WTC11 (cell line): ENCODE measurements around the gene FER.

Experiments used
- ATF2 ChIP-seq: sonication (generic); formaldehyde crosslinking; IDR thresholded peaks from 2 replicates; pipeline ENCODE4 v1.8.1; 2022; ENCODE audit warnings: low read depth, missing genetic modification reagents, borderline replicate concordance
- E2F4 ChIP-seq: sonication (generic); formaldehyde crosslinking; IDR thresholded peaks from 2 replicates; pipeline ENCODE4 v1.8.1; 2022; ENCODE audit warnings: low read depth, mild to moderate bottlenecking, moderate library complexity, missing genetic modification reagents, borderline replicate concordance
- FOXK1 ChIP-seq: sonication (generic); formaldehyde crosslinking; IDR thresholded peaks from 2 replicates; pipeline ENCODE4 v1.8.0; 2022; ENCODE audit warnings: mild to moderate bottlenecking, moderate library complexity, missing genetic modification reagents
- JUN ChIP-seq: sonication (generic); formaldehyde crosslinking; IDR thresholded peaks from 2 replicates; pipeline ENCODE4 v1.8.0; 2023; ENCODE audit warnings: mild to moderate bottlenecking, missing genetic modification reagents
- MYBL2 ChIP-seq: sonication (generic); formaldehyde crosslinking; IDR thresholded peaks from 2 replicates; pipeline ENCODE4 v1.8.1; 2023; ENCODE audit warnings: mild to moderate bottlenecking, moderate library complexity, missing genetic modification reagents
- NFYB ChIP-seq: sonication (generic); formaldehyde crosslinking; conservative IDR thresholded peaks from 2 replicates; pipeline ENCODE4 v1.8.0; 2022; ENCODE audit warnings: low read depth, missing genetic modification reagents
- PRRX2 ChIP-seq: fragments of 250-450 bp; sonication (Bioruptor Pico); IDR thresholded peaks from 2 replicates; pipeline ENCODE4 v1.8.0; 2021; ENCODE audit warnings: mild to moderate bottlenecking
- SMAD4 ChIP-seq: sonication (generic); formaldehyde crosslinking; IDR thresholded peaks from 2 replicates; pipeline ENCODE4 v1.8.0; 2022; ENCODE audit warnings: mild to moderate bottlenecking, missing genetic modification reagents
- TCF7 ChIP-seq: sonication (generic); formaldehyde crosslinking; IDR thresholded peaks from 2 replicates; pipeline ENCODE4 v1.8.0; 2022; ENCODE audit warnings: mild to moderate bottlenecking, low read depth, missing genetic modification reagents, moderate library complexity
- USF2 ChIP-seq: sonication (generic); formaldehyde crosslinking; IDR thresholded peaks from 2 replicates; pipeline ENCODE4 v1.8.1; 2023; ENCODE audit warnings: mild to moderate bottlenecking, missing genetic modification reagents, moderate library complexity
- ZNF396 ChIP-seq: fragments of 250-450 bp; sonication (Bioruptor Pico); IDR thresholded peaks from 2 replicates; pipeline ENCODE4 v1.8.0; 2021; ENCODE audit warnings: mild to moderate bottlenecking, moderate library complexity, borderline replicate concordance
- TF ChIP-seq, protein P1 (sequence below): fragments of 200-600 bp; IDR thresholded peaks from 2 replicates; pipeline ENCODE4 v1.8.0; 2022; ENCODE audit warnings: antibody characterized with exemption
- TF ChIP-seq, protein P2 (sequence below): sonication (generic); formaldehyde crosslinking; IDR thresholded peaks from 2 replicates; pipeline ENCODE4 v1.8.1; 2023; ENCODE audit warnings: mild to moderate bottlenecking, missing genetic modification reagents
- TF ChIP-seq, protein P3 (sequence below): sonication (generic); formaldehyde crosslinking; IDR thresholded peaks from 2 replicates; pipeline ENCODE4 v1.8.0; 2023; ENCODE audit warnings: missing genetic modification reagents, mild to moderate bottlenecking, borderline replicate concordance

GRCh38 chr5:108711898-108712297, 35.8 kb upstream of the FER start:
- TF ChIP-seq, protein P1, sequence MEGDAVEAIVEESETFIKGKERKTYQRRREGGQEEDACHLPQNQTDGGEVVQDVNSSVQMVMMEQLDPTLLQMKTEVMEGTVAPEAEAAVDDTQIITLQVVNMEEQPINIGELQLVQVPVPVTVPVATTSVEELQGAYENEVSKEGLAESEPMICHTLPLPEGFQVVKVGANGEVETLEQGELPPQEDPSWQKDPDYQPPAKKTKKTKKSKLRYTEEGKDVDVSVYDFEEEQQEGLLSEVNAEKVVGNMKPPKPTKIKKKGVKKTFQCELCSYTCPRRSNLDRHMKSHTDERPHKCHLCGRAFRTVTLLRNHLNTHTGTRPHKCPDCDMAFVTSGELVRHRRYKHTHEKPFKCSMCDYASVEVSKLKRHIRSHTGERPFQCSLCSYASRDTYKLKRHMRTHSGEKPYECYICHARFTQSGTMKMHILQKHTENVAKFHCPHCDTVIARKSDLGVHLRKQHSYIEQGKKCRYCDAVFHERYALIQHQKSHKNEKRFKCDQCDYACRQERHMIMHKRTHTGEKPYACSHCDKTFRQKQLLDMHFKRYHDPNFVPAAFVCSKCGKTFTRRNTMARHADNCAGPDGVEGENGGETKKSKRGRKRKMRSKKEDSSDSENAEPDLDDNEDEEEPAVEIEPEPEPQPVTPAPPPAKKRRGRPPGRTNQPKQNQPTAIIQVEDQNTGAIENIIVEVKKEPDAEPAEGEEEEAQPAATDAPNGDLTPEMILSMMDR: no peak
- TF ChIP-seq FOXK1 (no peak), JUN (no peak), NFYB (no peak), MYBL2 (CRISPR knock-in tag) (no peak), ATF2 (no peak), TCF7 (CRISPR knock-in tag) (no peak), ZNF396 (no peak), E2F4 (no peak), USF2 (CRISPR knock-in tag) (no peak), PRRX2 (CRISPR knock-in tag) (no peak), SMAD4 (no peak)
- TF ChIP-seq, protein P2, sequence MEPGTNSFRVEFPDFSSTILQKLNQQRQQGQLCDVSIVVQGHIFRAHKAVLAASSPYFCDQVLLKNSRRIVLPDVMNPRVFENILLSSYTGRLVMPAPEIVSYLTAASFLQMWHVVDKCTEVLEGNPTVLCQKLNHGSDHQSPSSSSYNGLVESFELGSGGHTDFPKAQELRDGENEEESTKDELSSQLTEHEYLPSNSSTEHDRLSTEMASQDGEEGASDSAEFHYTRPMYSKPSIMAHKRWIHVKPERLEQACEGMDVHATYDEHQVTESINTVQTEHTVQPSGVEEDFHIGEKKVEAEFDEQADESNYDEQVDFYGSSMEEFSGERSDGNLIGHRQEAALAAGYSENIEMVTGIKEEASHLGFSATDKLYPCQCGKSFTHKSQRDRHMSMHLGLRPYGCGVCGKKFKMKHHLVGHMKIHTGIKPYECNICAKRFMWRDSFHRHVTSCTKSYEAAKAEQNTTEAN (CRISPR knock-in tag): no peak
- TF ChIP-seq, protein P3, sequence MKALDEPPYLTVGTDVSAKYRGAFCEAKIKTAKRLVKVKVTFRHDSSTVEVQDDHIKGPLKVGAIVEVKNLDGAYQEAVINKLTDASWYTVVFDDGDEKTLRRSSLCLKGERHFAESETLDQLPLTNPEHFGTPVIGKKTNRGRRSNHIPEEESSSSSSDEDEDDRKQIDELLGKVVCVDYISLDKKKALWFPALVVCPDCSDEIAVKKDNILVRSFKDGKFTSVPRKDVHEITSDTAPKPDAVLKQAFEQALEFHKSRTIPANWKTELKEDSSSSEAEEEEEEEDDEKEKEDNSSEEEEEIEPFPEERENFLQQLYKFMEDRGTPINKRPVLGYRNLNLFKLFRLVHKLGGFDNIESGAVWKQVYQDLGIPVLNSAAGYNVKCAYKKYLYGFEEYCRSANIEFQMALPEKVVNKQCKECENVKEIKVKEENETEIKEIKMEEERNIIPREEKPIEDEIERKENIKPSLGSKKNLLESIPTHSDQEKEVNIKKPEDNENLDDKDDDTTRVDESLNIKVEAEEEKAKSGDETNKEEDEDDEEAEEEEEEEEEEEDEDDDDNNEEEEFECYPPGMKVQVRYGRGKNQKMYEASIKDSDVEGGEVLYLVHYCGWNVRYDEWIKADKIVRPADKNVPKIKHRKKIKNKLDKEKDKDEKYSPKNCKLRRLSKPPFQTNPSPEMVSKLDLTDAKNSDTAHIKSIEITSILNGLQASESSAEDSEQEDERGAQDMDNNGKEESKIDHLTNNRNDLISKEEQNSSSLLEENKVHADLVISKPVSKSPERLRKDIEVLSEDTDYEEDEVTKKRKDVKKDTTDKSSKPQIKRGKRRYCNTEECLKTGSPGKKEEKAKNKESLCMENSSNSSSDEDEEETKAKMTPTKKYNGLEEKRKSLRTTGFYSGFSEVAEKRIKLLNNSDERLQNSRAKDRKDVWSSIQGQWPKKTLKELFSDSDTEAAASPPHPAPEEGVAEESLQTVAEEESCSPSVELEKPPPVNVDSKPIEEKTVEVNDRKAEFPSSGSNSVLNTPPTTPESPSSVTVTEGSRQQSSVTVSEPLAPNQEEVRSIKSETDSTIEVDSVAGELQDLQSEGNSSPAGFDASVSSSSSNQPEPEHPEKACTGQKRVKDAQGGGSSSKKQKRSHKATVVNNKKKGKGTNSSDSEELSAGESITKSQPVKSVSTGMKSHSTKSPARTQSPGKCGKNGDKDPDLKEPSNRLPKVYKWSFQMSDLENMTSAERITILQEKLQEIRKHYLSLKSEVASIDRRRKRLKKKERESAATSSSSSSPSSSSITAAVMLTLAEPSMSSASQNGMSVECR (CRISPR knock-in tag): no peak
